CD4-positive, CD25-positive, alpha-beta regulatory T cell (primary cell): Measurements from ENCODE around the gene PPCDC. TPM values are rescaled to one million over a fixed set of nuclear protein-coding genes. Genes with fewer than 3 reads are reported as not detected.

Experiments
- ATAC-seq, 2 donors: fragments of 150-1000 bp; cut with Tn5 transposase; one replicate each; pipeline ENCODE4 v1.10.0; 2021; ENCODE audit warnings: low read depth in 2 of 2, moderate number of reproducible peaks in 2 of 2, moderate library complexity in 1 of 2
- DNase-seq, 3 donors: peaks; one replicate each; pipeline versions ENCODE4 v3.0.0 to v3.0.0-alpha.2; 2012 to 2022; ENCODE audit warnings: mixed read lengths in 1 of 3
- H3K27ac ChIP-seq: one replicate; pipeline ENCODE4 v1.7.0; 2013; ENCODE audit warnings: mild to moderate bottlenecking, low read length; ENCODE audit not compliant: insufficient read depth, poor library complexity, severe bottlenecking
- H3K27me3 ChIP-seq: one replicate; pipeline ENCODE4 v1.7.0; 2013; ENCODE audit warnings: low read length; ENCODE audit not compliant: control insufficient read depth, insufficient read depth
- H3K36me3 ChIP-seq: one replicate; pipeline ENCODE4 v1.7.0; 2013; ENCODE audit warnings: mild to moderate bottlenecking, low read length, moderate library complexity; ENCODE audit not compliant: control insufficient read depth, insufficient read depth
- H3K4me1 ChIP-seq: 2 replicates; pipeline ENCODE4 v1.7.0; 2013; ENCODE audit warnings: mild to moderate bottlenecking, low read length; ENCODE audit not compliant: insufficient read depth, control insufficient read depth, poor library complexity, severe bottlenecking
- H3K4me3 ChIP-seq: one replicate; pipeline ENCODE4 v1.7.0; 2013; ENCODE audit warnings: low read depth, mild to moderate bottlenecking, low read length, moderate library complexity
- H3K9me3 ChIP-seq, 2 experiments: 1 replicate in 1 of 2; 2 replicates in 1 of 2; pipeline ENCODE4 v1.7.0; 2013; ENCODE audit warnings: low read length in 2 of 2, mild to moderate bottlenecking in 1 of 2, moderate library complexity in 1 of 2; ENCODE audit not compliant: control insufficient read depth in 2 of 2
- H3K27ac Mint-ChIP-seq, 3 donors: one replicate each; pipeline ENCODE4 v1.8.0; 2020 to 2022; ENCODE audit warnings: mild to moderate bottlenecking in 3 of 3, mixed read lengths in 3 of 3, moderate library complexity in 2 of 3
- H3K27me3 Mint-ChIP-seq: one replicate; pipeline ENCODE4 v1.8.0; 2022; ENCODE audit warnings: mild to moderate bottlenecking, mixed read lengths
- H3K36me3 Mint-ChIP-seq: one replicate; pipeline ENCODE4 v1.8.0; 2020; ENCODE audit warnings: mixed read lengths
- H3K4me1 Mint-ChIP-seq, 4 donors: one replicate each; pipeline ENCODE4 v1.8.0; 2020 to 2022; ENCODE audit warnings: mixed read lengths in 4 of 4, mild to moderate bottlenecking in 1 of 4
- H3K4me3 Mint-ChIP-seq, 4 donors: one replicate each; pipeline ENCODE4 v1.8.0; 2020 to 2022; ENCODE audit warnings: mild to moderate bottlenecking in 4 of 4, mixed read lengths in 4 of 4, moderate library complexity in 3 of 4
- H3K9me3 Mint-ChIP-seq, 7 donors: one replicate each; pipeline ENCODE4 v1.8.0; 2020 to 2022; ENCODE audit warnings: mixed read lengths in 7 of 7, mild to moderate bottlenecking in 3 of 7, moderate library complexity in 2 of 7
- polyA plus RNA-seq, 4 donors: library from polyadenylated mRNA; unstranded; fragments of 300-500 nt; fragmentation: Illumina TruSeq; gene quantifications; one replicate each; pipeline ENCODE4 v1.2.3, GENCODE V29; 2021
- total RNA-seq: library from RNA; stranded (reverse); gene quantifications from one replicate; pipeline ENCODE4 v1.2.3, GENCODE V29; 2022

The PPCDC gene
- total and polyA plus RNA-seq, 5 donors from 2014 or later = 11.0 to 15.5 (median 12.5) TPM

DNA sequence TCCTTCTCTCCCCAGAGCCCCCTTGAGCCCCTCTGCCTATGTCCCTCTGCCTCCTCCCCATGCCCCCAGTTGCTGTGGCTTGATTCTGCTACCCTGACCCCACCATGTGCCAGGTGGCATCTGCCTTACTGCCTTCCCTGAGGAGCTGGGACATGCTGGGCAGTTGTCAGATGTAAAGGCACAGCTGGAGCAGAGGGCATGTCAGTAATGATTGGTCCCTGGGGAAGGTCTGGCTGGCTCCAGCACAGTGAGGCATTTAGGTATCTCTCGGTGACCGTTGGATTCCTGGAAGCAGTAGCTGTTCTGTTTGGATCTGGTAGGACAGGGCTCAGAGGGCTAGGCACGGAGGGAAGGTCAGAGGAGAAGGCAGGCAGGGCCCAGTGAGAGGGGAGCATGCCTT lies 3.5 kb upstream of the PPCDC start:
- no peak for DNase-seq
- H3K4me1 ChIP-seq = peaks cover 11% of the 10 kb centered on the region
- Mint-ChIP-seq H3K36me3 (no peaks in the 10 kb centered on the region), H3K4me3 (peak overlapping the region in 1 of 4 donors; percentile 78), H3K27ac (no peak overlapping the region), H3K4me1 (peaks cover 0 to 16% (median 11%) of the 10 kb centered on the region in 4 donors), H3K27me3 (no peaks in the 10 kb centered on the region), H3K9me3 (peaks cover 0 to 1% (median 0%) of the 10 kb centered on the region in 7 donors)
- H3K9me3 ChIP-seq = no peaks in the 10 kb centered on the region
- no peak for ATAC-seq
- H3K4me3 ChIP-seq = no peak overlapping the region
- no peaks in the 10 kb centered on the region for H3K27me3 ChIP-seq
- no peak overlapping the region for H3K27ac ChIP-seq
- H3K36me3 ChIP-seq = no peaks in the 10 kb centered on the region

DNA sequence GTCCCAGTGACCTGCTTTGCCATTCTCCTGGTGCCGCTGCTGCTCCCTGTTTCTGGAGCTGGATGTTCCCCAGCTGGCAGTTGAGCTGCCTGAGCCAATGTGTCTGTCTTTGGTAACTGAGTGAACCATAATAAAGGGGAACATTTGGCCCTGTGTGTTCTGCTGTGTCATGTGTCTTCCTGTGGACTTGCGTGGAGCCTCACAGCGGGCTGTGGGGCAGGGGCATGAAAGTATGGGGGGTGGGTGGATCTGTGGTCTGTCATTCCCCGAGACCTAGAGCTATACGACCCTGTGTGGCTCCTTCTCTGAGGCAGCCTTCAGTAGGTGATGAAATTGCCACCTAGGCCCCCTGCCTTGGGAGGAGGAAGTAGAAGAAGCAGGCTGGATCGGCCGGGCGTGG lies 2.0 kb upstream of the PPCDC start:
- DNase-seq = no peak
- no peak overlapping the region for H3K27ac Mint-ChIP-seq
- Histone ChIP-seq H3K4me3 (no peak overlapping the region), H3K27me3 (no peaks in the 10 kb centered on the region), H3K36me3 (no peaks in the 10 kb centered on the region), H3K27ac (no peak overlapping the region), H3K4me1 (peaks cover 11% of the 10 kb centered on the region), H3K9me3 (no peaks in the 10 kb centered on the region)
- no peak for ATAC-seq
- peaks cover 0 to under 1% (median 0%) of the 10 kb centered on the region in 7 donors for H3K9me3 Mint-ChIP-seq
- H3K4me1 Mint-ChIP-seq = peaks cover 0 to 22% (median 13%) of the 10 kb centered on the region in 4 donors
- H3K27me3 Mint-ChIP-seq = no peaks in the 10 kb centered on the region
- no peaks in the 10 kb centered on the region for H3K36me3 Mint-ChIP-seq
- peak overlapping the region in 2 of 4 donors; percentile 15 to 52 for H3K4me3 Mint-ChIP-seq

- H3K4me1 Mint-ChIP-seq = peaks cover 0 to 25% (median 13%) of the 10 kb centered on the region in 4 donors
- no peak for ATAC-seq
- no peaks in the 10 kb centered on the region for H3K9me3 Mint-ChIP-seq
- no peaks in the 10 kb centered on the region for H3K27me3 Mint-ChIP-seq
- no peak overlapping the region for H3K4me3 ChIP-seq
- peak overlapping the region in 1 of 3 donors; percentile 94 for H3K27ac Mint-ChIP-seq
- no peak overlapping the region for H3K27ac ChIP-seq
- no peaks in the 10 kb centered on the region for H3K36me3 Mint-ChIP-seq
- no peak for DNase-seq
- no peaks in the 10 kb centered on the region for H3K27me3 ChIP-seq
- no peaks in the 10 kb centered on the region for H3K36me3 ChIP-seq
- H3K4me1 ChIP-seq = peaks cover 11% of the 10 kb centered on the region
- H3K9me3 ChIP-seq = no peaks in the 10 kb centered on the region
- H3K4me3 Mint-ChIP-seq = peak overlapping the region; percentile 91 to 97 (median 94)
These were observed 608 bp upstream of the PPCDC start for GRCh38 chr15:75022783-75023180.

- peaks cover 11% of the 10 kb centered on the region for H3K4me1 ChIP-seq
- Mint-ChIP-seq H3K27ac (peak overlapping the region; percentile 90 to 96 (median 94)), H3K36me3 (peaks cover under 1% of the 10 kb centered on the region), H3K9me3 (no peaks in the 10 kb centered on the region), H3K4me3 (peak overlapping the region; percentile 91 to 97 (median 94)), H3K27me3 (no peaks in the 10 kb centered on the region), H3K4me1 (peaks cover 0 to 25% (median 14%) of the 10 kb centered on the region in 4 donors)
- ATAC-seq (no peak), DNase-seq (peak in 1 of 3 donors; percentile 46)
- no peaks in the 10 kb centered on the region for H3K27me3 ChIP-seq
- H3K27ac ChIP-seq = peak overlapping the region; percentile 67
- H3K4me3 ChIP-seq = peak overlapping the region; percentile 91
- no peaks in the 10 kb centered on the region for H3K36me3 ChIP-seq
- no peaks in the 10 kb centered on the region for H3K9me3 ChIP-seq
These were observed 664 bp downstream of the PPCDC start for GRCh38 chr15:75023872-75024636.

DNA sequence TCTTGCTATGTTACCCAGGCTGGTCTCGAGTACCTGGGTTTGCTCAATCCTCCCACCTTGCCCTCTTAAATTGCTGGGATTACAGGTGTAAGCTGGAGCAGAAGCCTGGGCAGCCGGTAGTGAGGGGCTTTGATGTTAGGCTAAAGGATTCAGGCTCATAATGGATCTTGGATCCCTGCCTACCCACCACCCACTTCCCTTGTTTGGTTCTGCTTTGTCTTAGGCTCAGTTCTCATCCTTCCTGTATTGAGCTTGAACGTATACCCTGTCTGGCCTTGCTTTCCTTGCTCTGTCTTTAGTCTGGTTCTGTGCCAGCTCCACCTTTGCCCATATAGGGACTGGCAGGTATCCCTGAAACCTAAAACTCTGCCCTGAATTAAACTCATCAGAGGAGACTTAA lies 1.7 kb downstream of the PPCDC start:
- H3K27ac ChIP-seq = no peak overlapping the region
- ATAC-seq = no peak

GRCh38 chr15:75025548-75026260 lies 2.3 kb downstream of the PPCDC start:
- Mint-ChIP-seq H3K36me3 (peaks cover 8% of the 10 kb centered on the region), H3K9me3 (no peaks in the 10 kb centered on the region), H3K4me1 (peaks cover 0 to 30% (median 19%) of the 10 kb centered on the region in 4 donors), H3K4me3 (peak overlapping the region; percentile 72 to 97 (median 94)), H3K27ac (peak overlapping the region in 2 of 3 donors; percentile 32 to 85), H3K27me3 (no peaks in the 10 kb centered on the region)
- peaks cover 14% of the 10 kb centered on the region for H3K4me1 ChIP-seq
- no peak overlapping the region for H3K27ac ChIP-seq
- no peaks in the 10 kb centered on the region for H3K27me3 ChIP-seq
- no peaks in the 10 kb centered on the region for H3K36me3 ChIP-seq
- ATAC-seq = no peak
- no peaks in the 10 kb centered on the region for H3K9me3 ChIP-seq
- no peak overlapping the region for H3K4me3 ChIP-seq
- DNase-seq = no peak

More for the DNA sequence above, 1.7 kb downstream of the PPCDC start:
- Mint-ChIP-seq H3K4me3 (peak overlapping the region; percentile 72 to 97 (median 94)), H3K4me1 (peaks cover 0 to 30% (median 17%) of the 10 kb centered on the region in 4 donors), H3K27ac (peak overlapping the region in 2 of 3 donors; percentile 32 to 85), H3K9me3 (no peaks in the 10 kb centered on the region), H3K27me3 (no peaks in the 10 kb centered on the region), H3K36me3 (peaks cover 5% of the 10 kb centered on the region)
- Histone ChIP-seq H3K4me1 (peaks cover 14% of the 10 kb centered on the region), H3K9me3 (no peaks in the 10 kb centered on the region), H3K4me3 (no peak overlapping the region), H3K36me3 (no peaks in the 10 kb centered on the region), H3K27me3 (no peaks in the 10 kb centered on the region)
- no peak for DNase-seq

DNA sequence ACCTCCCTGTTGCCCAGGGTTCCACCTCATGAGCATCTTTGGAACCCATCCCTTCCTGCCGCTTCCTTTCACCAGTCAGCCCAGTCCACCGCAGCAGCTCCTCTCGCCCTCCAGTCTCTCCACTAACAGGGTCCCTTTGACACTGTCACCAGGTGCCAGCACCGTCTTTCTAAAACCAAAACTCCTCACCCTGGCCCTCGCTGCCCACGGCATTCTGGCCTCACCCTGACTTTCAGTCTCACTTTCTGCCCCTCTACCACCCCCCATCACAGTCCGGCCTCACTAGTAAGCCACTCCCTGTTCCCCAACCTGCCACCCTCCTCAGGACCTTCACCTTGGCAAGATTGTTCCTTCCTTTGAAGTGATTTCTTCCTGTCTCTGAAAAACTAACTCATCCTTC lies 4.2 kb downstream of the PPCDC start:
- H3K27me3 Mint-ChIP-seq = no peaks in the 10 kb centered on the region
- no peaks in the 10 kb centered on the region for H3K36me3 ChIP-seq
- peak overlapping the region in 2 of 3 donors; percentile 60 to 74 for H3K27ac Mint-ChIP-seq
- ATAC-seq (no peak), DNase-seq (no peak)
- no peak overlapping the region for H3K27ac ChIP-seq
- H3K4me3 ChIP-seq = no peak overlapping the region
- H3K9me3 Mint-ChIP-seq = no peaks in the 10 kb centered on the region
- no peaks in the 10 kb centered on the region for H3K27me3 ChIP-seq
- no peak overlapping the region for H3K4me3 Mint-ChIP-seq
- H3K4me1 Mint-ChIP-seq = peaks cover 3 to 30% (median 21%) of the 10 kb centered on the region in 4 donors
- no peaks in the 10 kb centered on the region for H3K9me3 ChIP-seq
- peaks cover 14% of the 10 kb centered on the region for H3K36me3 Mint-ChIP-seq
- peaks cover 14% of the 10 kb centered on the region for H3K4me1 ChIP-seq
